H54 (cell line): ENCODE data around the gene FAM174C.

Source experiments
- DNase-seq: peaks from one replicate; pipeline ENCODE4 v3.0.0; 2011; ENCODE audit warnings: low spot score, mixed read lengths; ENCODE audit not compliant: insufficient read length
- FAIRE-seq: peaks from 3 replicates; lab custom pipeline; 2011; peaks lifted over from hg19 to GRCh38; lab: Jason Lieb, UNC
- POLR2A ChIP-seq: IDR thresholded peaks from 2 replicates; pipeline ENCODE4 v1.6.1; 2011; ENCODE audit warnings: low read depth, mild to moderate bottlenecking, low read length

FAM174C gene

GRCh38 chr19:1282588-1283206 lies 7.4 kb downstream of the FAM174C start:
- no peak for TF ChIP-seq POLR2A
- DNase-seq (no peak), FAIRE-seq (no peak)

GRCh38 chr19:1283207-1283916 lies 8.0 kb downstream of the FAM174C start:
- TF ChIP-seq POLR2A = no peak
- DNase-seq (no peak), FAIRE-seq (no peak)

GRCh38 chr19:1283917-1284292 lies 8.6 kb downstream of the FAM174C start:
- no peak for FAIRE-seq
- TF ChIP-seq POLR2A = no peak

GRCh38 chr19:1284293-1284978 lies 9.1 kb downstream of the FAM174C start:
- FAIRE-seq (no peak), DNase-seq (no peak)
- TF ChIP-seq POLR2A = no peak

More at GRCh38 chr19:1283917-1284292, 8.6 kb downstream of the FAM174C start:
- DNase-seq = no peak

DNA sequence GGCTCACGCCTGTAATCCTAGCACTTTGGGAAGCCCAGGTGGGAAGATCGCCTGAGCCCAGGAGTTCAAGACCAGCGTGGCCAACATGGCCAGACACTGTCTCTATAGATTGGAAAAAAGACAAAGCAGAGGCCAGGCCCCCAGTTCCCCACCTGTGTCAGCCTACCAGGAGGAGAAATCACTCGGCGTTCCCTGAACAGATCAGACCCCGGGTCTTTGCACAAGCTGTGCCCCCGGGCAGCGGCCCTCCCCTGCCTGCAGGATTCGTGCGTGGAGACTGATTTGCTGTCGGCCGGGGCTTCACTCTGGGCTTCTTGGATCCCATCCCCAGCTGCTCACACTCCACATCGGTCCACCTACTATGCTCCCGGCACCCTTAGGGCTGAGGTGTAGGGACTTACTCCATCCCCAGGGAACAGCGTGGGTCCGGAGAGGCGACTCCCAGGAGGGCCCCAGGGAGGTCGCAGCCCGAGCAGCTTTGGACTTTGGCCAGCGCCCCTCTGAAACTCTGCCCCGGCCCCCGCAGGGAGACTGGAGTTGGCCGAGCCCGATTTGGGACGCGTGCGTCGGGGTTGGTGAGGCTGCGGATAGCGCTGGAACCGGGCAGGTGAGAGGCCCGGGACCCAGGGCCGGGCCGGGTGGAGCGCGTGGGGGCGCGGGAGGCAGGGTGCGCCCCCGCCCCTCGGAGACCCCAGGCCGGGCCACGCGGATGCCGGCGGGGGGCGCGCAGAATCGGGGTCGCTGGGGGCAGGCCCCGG lies 9.8 kb downstream of the FAM174C start:
- FAIRE-seq = no peak
- TF ChIP-seq POLR2A = no peak
- no peak for DNase-seq

- FAIRE-seq (no peak), DNase-seq (no peak)
- TF ChIP-seq POLR2A = no peak
Observed at GRCh38 chr19:1285737-1286360, 10.5 kb downstream of the FAM174C start, which contains the start of gene EFNA2. TSS of gene EFNA2 (plus strand) at chr19:1285873. CDS start at chr19:1286169, 296 bp downstream.

GRCh38 chr19:1286487-1287353 lies 11.4 kb downstream of the FAM174C start:
- FAIRE-seq = no peak
- no peak for TF ChIP-seq POLR2A

DNA sequence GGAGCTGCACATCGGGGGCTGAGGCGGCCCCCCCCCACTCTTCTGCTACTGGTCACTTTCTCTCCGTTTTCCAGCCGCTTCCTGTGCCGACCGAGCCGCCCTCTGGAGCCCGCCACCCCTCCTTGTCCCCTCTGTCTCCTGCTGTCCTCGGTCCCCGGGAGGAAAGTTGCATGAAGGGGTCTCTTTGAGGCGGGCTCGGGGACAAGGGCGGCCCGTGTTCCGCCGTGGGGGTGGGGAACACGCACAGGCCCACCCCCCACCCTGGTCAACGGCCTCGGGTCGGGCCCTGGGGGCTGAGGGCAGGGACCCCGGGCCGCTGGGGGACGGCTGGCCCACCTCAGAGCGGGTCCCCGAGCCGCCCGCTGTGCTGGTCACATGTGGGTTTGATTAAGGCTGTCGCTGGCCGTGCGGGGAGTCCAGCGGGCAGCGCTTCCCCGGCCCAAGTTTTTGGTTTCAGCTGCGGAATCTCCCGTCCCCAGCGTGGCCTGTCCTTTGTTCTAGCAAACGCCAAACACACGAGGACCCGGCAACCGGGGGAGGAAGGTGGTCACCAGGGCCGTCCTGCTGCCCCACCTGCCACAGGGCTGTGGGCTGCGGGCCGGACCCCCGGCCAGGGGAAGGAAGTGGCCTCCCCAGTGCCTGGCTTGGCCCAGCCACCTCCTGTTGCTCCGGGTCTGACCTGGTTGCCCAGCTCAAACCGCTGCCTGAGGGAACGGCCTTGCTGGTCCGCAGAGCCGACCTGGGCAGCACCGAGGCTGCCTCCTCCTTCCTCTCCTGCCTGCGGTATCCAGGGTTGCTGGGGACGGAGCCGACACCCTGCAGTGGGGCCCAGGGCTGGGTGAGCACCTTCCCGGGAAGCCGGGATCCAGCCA lies 12.3 kb downstream of the FAM174C start:
- DNase-seq (no peak), FAIRE-seq (no peak)
- no peak for TF ChIP-seq POLR2A

More at GRCh38 chr19:1286487-1287353, 11.4 kb downstream of the FAM174C start:
- DNase-seq = no peak

GRCh38 chr19:1288226-1288612 lies 12.9 kb downstream of the FAM174C start:
- no peak for FAIRE-seq
- DNase-seq = no peak
- TF ChIP-seq POLR2A = no peak

GRCh38 chr19:1288833-1289685 lies 13.7 kb downstream of the FAM174C start:
- DNase-seq = no peak
- TF ChIP-seq POLR2A = no peak
- FAIRE-seq = no peak

- no peak for TF ChIP-seq POLR2A
- FAIRE-seq (no peak), DNase-seq (no peak)
Observed at GRCh38 chr19:1289686-1290025, 14.3 kb downstream of the FAM174C start.
